ENCODE data around the gene GCGR. TPM values are rescaled to one million over a fixed set of nuclear protein-coding genes. Genes with fewer than 3 reads are reported as not detected.

Gene GCGR
- total RNA-seq = not detected in 2 replicates
- long read RNA-seq = 0 reads

DNA sequence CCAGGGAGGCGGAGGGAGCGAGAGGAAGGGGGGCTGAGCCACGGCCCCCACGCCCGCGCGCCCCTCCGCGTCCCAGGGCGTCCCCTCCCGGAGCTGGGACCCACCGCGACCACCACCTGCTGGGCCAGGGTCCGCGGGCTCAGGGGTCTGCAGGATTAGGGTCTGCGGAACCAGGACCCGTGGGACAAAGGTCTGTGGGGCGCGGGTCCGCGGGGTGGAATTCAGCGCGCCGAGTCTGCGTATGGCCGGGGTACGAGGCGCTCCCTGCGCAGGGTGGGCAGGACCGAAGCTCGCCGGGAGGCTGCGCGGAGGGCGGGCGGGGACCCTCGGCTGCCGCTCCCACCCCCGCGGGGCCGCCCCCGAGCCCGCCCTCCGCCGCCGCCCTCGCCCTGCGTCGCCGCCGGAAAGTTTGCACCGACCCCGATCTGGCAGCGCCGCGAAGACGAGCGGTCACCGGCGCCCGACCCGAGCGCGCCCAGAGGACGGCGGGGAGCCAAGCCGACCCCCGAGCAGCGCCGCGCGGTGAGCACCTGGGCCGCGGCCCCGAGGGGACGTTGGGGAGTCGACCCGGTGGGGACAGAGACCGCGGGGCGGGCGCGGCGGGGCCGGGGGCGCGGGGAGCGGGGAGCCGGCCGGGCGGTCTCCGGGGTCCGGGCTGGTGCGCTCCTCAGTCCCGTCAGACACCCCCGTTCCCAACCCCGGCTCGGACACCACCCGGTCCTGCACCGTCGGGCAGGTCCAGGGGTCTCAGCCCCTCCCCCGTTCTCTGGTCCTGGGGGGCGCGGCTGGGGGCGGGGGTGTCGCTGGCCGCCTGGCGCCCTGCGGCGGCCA lies at the start of gene GCGR:
TSS of gene GCGR (plus strand) at position 423 of the 831 bp plus-strand sequence. CDS start 4,869 bp downstream, outside the sequence.
- no peak within 1 kb of the TSS for H3K27ac Mint-ChIP-seq (ENCODE audit: unreplicated experiment)
- H3K9me3 Mint-ChIP-seq (ENCODE audit: unreplicated experiment) = no peaks in the 10 kb centered on the region
- peak within 1 kb of the TSS; percentile 50 for H3K4me3 Mint-ChIP-seq (ENCODE audit: unreplicated experiment)
- H3K27me3 Mint-ChIP-seq (ENCODE audit: unreplicated experiment) = peaks cover 28% of the 10 kb centered on the region
- H3K4me1 Mint-ChIP-seq (ENCODE audit: unreplicated experiment) = peaks cover 2% of the 10 kb centered on the region
- DNase-seq (ENCODE audit: extremely low spot score, unreplicated experiment) = no peak
- no peaks in the 10 kb centered on the region for H3K36me3 Mint-ChIP-seq (ENCODE audit: unreplicated experiment)
- TF ChIP-seq, protein P1, sequence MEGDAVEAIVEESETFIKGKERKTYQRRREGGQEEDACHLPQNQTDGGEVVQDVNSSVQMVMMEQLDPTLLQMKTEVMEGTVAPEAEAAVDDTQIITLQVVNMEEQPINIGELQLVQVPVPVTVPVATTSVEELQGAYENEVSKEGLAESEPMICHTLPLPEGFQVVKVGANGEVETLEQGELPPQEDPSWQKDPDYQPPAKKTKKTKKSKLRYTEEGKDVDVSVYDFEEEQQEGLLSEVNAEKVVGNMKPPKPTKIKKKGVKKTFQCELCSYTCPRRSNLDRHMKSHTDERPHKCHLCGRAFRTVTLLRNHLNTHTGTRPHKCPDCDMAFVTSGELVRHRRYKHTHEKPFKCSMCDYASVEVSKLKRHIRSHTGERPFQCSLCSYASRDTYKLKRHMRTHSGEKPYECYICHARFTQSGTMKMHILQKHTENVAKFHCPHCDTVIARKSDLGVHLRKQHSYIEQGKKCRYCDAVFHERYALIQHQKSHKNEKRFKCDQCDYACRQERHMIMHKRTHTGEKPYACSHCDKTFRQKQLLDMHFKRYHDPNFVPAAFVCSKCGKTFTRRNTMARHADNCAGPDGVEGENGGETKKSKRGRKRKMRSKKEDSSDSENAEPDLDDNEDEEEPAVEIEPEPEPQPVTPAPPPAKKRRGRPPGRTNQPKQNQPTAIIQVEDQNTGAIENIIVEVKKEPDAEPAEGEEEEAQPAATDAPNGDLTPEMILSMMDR (IDR thresholded peaks at IDR 0.05) = no peak

- Mint-ChIP-seq H3K27ac (ENCODE audit: unreplicated experiment) (no peak overlapping the region), H3K4me1 (ENCODE audit: unreplicated experiment) (no peaks in the 10 kb centered on the region), H3K9me3 (ENCODE audit: unreplicated experiment) (no peaks in the 10 kb centered on the region), H3K27me3 (ENCODE audit: unreplicated experiment) (no peaks in the 10 kb centered on the region), H3K4me3 (ENCODE audit: unreplicated experiment) (no peak overlapping the region), H3K36me3 (ENCODE audit: unreplicated experiment) (no peaks in the 10 kb centered on the region)
- TF ChIP-seq, protein P1 (IDR thresholded peaks at IDR 0.05) = no peak
- DNase-seq (ENCODE audit: extremely low spot score, unreplicated experiment) = no peak
Observed at GRCh38 chr17:81792675-81793615, 11.0 kb upstream of the GCGR start.

GRCh38 chr17:81794074-81794476 lies 9.9 kb upstream of the GCGR start:
- H3K9me3 Mint-ChIP-seq (ENCODE audit: unreplicated experiment) = no peaks in the 10 kb centered on the region
- no peaks in the 10 kb centered on the region for H3K27me3 Mint-ChIP-seq (ENCODE audit: unreplicated experiment)
- H3K36me3 Mint-ChIP-seq (ENCODE audit: unreplicated experiment) = no peaks in the 10 kb centered on the region
- no peak overlapping the region for H3K4me3 Mint-ChIP-seq (ENCODE audit: unreplicated experiment)
- DNase-seq (ENCODE audit: extremely low spot score, unreplicated experiment) = no peak
- H3K27ac Mint-ChIP-seq (ENCODE audit: unreplicated experiment) = no peak overlapping the region
- TF ChIP-seq, protein P1 (IDR thresholded peaks at IDR 0.05) = no peak
- no peaks in the 10 kb centered on the region for H3K4me1 Mint-ChIP-seq (ENCODE audit: unreplicated experiment)

- no peaks in the 10 kb centered on the region for H3K4me1 Mint-ChIP-seq (ENCODE audit: unreplicated experiment)
- no peaks in the 10 kb centered on the region for H3K27me3 Mint-ChIP-seq (ENCODE audit: unreplicated experiment)
- H3K36me3 Mint-ChIP-seq (ENCODE audit: unreplicated experiment) = no peaks in the 10 kb centered on the region
- H3K4me3 Mint-ChIP-seq (ENCODE audit: unreplicated experiment) = no peak overlapping the region
- TF ChIP-seq, protein P1 (IDR thresholded peaks at IDR 0.05) = no peak
- DNase-seq (ENCODE audit: extremely low spot score, unreplicated experiment) = no peak
- no peaks in the 10 kb centered on the region for H3K9me3 Mint-ChIP-seq (ENCODE audit: unreplicated experiment)
- H3K27ac Mint-ChIP-seq (ENCODE audit: unreplicated experiment) = no peak overlapping the region
Observed at GRCh38 chr17:81794509-81794908, 9.4 kb upstream of the GCGR start.

DNA sequence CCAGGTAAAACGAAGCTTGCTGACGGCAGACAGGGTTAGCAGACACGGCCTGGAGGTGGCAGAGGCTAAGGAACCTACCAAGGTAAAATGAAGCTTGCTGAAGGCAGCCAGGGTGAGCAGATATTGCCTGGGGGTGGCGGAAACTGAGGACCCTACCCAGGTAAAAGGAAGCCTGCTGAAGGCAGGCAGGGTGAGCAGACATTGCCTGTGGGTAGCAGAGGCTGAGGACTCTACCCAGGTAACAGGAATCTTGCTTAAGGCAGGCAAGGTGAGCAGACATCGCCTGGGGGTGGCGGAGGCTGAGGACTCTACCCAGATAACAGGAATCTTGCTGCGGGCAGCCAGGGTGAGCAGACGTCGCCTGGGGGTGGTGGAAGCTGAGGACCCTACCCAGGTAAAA lies 2.6 kb upstream of the GCGR start:
- Mint-ChIP-seq H3K27me3 (ENCODE audit: unreplicated experiment) (peaks cover 22% of the 10 kb centered on the region), H3K36me3 (ENCODE audit: unreplicated experiment) (no peaks in the 10 kb centered on the region), H3K27ac (ENCODE audit: unreplicated experiment) (no peak overlapping the region), H3K4me3 (ENCODE audit: unreplicated experiment) (no peak overlapping the region), H3K4me1 (ENCODE audit: unreplicated experiment) (peaks cover 2% of the 10 kb centered on the region), H3K9me3 (ENCODE audit: unreplicated experiment) (no peaks in the 10 kb centered on the region)
- TF ChIP-seq, protein P1 (IDR thresholded peaks at IDR 0.05) = no peak
- DNase-seq (ENCODE audit: extremely low spot score, unreplicated experiment) = no peak
